B cell (primary cell): ENCODE data around the gene THUMPD1.

ENCODE experiments used
- EZH2 ChIP-seq: IDR thresholded peaks from 2 replicates; pipeline ENCODE4 v1.6.1; 2012; ENCODE audit warnings: borderline replicate concordance, low read depth, mild to moderate bottlenecking, moderate library complexity, low read length; ENCODE audit not compliant: insufficient read depth, poor library complexity, severe bottlenecking
- TF ChIP-seq, protein P1 (sequence below): fragments of 200-600 bp; IDR thresholded peaks from one replicate; pipeline ENCODE4 v1.8.0; 2022; ENCODE audit warnings: antibody characterized with exemption, mild to moderate bottlenecking

DNA sequence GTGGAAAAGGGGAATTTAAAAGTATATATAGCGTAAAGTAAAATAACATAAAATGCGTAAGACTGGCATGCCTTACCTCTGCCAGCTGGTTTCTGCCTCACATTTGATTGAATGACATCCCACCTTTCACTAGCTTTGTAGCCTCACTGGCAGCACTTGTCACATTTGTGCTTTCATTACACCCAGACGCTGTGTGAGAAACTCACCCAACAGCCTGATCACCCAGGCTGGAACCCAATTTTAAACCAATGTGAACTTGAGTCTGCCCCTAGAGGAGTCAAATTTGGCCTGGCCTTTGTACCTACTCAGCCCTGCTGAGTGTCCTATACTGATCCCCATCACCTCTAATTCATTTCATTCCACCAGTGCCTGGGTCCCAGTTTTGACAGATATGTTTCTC, 4.8 kb upstream of the THUMPD1 start:
- TF ChIP-seq EZH2: no peak
- TF ChIP-seq, protein P1, sequence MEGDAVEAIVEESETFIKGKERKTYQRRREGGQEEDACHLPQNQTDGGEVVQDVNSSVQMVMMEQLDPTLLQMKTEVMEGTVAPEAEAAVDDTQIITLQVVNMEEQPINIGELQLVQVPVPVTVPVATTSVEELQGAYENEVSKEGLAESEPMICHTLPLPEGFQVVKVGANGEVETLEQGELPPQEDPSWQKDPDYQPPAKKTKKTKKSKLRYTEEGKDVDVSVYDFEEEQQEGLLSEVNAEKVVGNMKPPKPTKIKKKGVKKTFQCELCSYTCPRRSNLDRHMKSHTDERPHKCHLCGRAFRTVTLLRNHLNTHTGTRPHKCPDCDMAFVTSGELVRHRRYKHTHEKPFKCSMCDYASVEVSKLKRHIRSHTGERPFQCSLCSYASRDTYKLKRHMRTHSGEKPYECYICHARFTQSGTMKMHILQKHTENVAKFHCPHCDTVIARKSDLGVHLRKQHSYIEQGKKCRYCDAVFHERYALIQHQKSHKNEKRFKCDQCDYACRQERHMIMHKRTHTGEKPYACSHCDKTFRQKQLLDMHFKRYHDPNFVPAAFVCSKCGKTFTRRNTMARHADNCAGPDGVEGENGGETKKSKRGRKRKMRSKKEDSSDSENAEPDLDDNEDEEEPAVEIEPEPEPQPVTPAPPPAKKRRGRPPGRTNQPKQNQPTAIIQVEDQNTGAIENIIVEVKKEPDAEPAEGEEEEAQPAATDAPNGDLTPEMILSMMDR: no peak
